Measurements from ENCODE around the gene ZCCHC12.
"Not testable (repeated sequence)": the region's sequence is repeated elsewhere in the genome, so short reads cannot be mapped to it uniquely, and the experiment has no call there.

ZCCHC12 gene

DNA sequence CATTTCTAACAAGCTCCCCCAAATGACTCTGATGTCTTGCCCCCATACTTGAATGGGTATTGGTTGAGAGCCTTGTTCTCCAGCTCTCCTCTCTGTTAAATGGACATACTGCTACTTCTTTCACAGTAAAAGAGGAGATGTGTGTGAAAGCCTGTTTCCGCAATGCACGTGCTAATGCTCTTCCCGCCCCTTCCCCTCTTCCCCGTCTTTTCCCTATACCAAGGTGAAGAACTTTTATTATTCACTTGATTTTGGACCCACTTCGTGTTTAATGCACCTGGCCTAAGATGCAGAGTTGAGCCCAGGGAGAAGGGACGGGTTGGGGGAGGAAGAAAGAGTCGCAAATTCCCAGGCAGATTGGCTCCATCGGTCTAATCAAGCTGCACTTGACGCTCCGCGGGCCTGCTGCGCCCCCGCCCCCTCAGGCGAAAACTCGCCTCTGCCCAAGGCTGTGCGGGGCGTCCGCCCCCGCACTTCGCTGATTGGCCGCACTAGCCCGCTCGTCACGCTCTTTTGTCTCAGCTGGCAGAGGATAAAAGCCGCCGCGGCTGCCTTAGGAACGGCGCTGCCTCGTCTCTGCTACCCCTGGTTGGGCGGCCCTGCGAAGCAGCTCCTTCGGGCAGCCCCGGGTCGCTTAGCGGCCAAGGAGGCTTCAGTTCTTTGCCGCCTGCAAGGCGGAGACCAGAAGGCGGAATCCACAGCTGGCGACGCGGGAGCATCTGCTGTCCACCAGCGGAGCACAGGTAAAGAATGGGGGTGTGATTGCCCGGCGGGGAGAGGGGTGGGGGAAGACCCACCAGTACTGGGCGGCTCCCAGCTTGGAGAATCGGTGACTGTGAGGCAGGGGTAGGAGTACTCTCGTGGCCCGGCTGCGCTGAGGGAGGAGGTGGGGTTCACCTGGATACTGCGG, at the start of gene ZCCHC12:
ZCCHC12 (plus strand) TSS at position 562 of the 910 bp plus-strand sequence. CDS start 1,421 bp downstream, outside the sequence.
- peak; percentile 16 to 43 for DNase-seq

- DNase-seq, result no peak
Observed at GRCh38 chrX:118779581-118779980, 44.0 kb upstream of the ZCCHC12 start.

DNA sequence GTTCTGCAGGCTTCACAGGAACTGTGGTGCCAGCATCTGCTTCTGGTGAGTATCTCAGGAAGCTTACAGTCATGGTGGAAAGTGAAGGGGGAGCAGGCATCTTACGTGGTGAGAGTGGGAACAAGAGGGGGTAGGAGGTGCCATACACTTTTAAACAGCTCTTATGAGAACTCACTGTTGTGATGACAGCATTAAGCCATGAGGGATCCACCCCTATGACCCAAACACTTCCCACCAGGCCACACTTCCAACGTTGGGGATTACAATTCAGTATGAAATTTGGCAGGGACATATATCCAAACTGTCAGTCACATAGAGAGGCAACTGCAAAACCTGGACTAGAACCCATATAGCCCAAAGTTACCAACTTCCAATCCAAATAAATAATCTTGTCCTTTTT, 43.1 kb upstream of the ZCCHC12 start:
- no peak for DNase-seq

GRCh38 chrX:118780911-118781310, 42.7 kb upstream of the ZCCHC12 start:
- DNase-seq, result no peak

- no peak for DNase-seq
Observed at GRCh38 chrX:118795528-118796280, 27.9 kb upstream of the ZCCHC12 start.

- DNase-seq, result no peak
Observed at GRCh38 chrX:118802857-118803256, 20.8 kb upstream of the ZCCHC12 start.

DNA sequence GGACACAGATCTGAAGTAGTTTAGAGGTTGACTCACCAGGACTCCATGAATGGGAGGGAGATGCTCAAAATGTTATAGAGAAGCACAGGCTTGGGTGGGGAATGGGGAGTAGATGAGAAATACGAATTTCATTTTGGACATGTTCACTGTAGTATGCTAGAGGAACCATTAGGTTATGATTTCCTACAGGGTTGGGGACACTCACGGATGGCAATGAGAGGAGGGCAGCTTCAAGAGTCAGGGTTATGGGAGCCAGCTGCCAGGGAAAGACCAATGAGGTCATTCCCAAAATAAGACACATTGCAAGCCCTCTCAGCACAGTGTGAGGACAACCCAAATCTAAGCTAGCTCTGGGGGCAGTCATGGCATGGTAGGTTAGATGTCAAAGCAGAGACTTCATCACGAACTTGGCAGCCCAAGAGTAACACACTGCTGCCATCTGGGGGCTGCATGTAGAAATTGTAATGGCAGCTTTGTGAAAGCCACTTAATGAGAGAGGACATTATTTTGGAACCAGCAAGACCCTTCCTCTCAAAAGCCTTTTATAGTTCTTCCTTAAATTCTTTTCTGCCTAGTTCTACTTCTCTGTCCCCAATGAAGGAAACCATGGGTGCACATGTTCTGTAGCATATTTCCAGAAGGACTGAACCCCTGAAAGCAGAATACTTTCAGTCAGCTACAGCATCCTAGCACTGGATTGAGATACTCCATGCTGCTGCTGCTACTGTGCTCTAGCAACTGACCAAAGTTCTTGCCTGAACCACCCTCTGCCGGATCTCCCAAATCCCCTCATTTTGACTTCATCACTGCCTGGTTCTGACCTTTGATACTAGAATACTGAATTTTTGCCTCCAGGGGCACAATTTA, 16.2 kb upstream of the ZCCHC12 start:
- no peak for DNase-seq

DNA sequence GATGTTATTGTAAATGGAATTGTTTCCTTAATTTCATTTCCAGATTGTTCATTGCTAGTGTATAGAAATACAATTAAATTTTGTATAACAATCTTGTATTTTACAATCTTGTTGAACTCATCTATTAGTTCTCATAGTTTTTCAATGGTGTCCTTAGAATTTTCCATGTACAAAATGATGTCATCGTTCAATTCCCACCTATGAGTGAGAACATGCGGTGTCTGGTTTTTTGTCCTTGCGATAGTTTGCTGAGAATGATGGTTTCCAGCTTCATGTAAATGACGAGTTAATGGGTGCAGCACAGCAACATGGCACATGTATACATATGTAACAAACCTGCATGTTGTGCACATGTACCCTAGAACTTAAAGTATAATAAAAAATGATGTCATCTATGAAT, 6.4 kb upstream of the ZCCHC12 start:
- DNase-seq, result not testable (repeated sequence)

GRCh38 chrX:118824173-118824730, 628 bp downstream of the ZCCHC12 start:
- no peak for DNase-seq

DNA sequence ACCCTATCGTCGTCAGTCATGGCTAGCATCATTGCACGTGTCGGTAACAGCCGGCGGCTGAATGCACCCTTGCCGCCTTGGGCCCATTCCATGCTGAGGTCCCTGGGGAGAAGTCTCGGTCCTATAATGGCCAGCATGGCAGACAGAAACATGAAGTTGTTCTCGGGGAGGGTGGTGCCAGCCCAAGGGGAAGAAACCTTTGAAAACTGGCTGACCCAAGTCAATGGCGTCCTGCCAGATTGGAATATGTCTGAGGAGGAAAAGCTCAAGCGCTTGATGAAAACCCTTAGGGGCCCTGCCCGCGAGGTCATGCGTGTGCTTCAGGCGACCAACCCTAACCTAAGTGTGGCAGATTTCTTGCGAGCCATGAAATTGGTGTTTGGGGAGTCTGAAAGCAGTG, 1.6 kb downstream of the ZCCHC12 start:
- no peak for DNase-seq

GRCh38 chrX:118839334-118839958, 15.8 kb downstream of the ZCCHC12 start:
- DNase-seq, result peak in 1 of 2 experiments; percentile 14

- DNase-seq, result peak in 1 of 2 experiments; percentile 26
Observed at GRCh38 chrX:118847676-118848075, 24.1 kb downstream of the ZCCHC12 start.

DNA sequence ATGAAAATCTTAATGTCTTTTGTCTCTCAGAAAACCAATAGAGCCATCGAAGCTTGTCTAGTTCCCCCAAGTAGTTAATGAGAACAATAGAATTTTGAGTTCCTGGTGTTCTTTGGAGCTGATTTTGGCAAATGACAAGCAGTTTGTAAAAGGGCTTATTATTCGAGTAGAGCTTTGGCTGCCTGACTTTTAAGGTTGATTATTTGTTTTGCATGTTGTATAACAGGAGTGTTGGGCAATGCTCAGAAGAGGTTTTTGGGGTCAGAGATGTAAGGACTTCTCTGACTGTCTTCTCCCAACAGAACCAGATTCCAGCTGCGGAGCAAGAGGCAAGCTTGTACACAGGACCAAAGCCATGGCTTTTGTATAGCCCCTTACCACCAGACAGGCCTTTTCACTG, 30.0 kb downstream of the ZCCHC12 start:
- DNase-seq, result no peak

DNA sequence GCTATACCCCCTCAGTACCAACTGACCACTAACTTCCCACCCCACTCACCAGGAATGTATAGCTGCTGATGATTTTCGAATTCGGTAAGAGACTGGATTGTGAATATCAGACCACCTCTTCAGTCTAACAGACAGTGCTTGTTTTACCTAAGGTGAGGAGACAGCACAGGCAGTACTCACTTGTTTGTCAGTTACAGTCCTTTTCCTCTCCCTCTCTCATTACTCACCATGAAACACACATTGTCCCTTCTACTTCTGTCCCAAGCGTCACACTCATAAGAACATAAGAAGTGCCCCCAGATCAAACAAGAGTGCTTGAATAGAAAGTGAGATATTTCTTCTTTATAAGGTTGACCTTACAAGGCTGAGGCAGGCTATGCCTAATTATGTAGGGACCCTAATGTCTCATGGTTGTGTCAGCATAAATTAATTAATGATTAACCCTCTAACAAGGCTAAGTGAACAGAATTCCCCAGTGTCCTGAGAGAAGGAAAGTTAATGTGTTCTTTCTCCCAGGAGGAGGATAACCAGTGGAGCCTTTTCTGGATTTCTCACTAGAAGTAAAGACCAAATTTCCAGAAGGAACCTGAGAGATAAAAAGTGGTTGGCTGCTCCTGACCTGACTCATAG, 32.2 kb downstream of the ZCCHC12 start:
- DNase-seq, result no peak

DNA sequence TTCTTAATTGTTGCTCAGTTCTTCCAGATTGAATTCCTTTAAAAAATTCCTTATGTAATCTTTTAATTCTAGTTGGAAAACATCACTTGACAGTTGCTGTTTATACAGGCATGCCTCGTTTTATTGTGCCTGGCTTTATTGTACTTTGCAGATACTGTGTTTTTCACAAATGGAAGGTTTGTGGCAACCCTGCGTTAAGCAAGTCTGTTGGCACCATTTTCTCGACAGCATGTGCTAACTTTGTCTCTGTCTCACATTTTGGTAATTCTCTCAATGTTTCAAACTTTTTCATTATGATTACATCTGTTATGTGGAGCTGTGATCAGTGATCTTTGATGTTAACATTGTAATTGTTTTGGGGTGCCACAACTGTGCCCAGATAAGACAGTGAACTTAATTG, 33.4 kb downstream of the ZCCHC12 start:
- no peak for DNase-seq

DNA sequence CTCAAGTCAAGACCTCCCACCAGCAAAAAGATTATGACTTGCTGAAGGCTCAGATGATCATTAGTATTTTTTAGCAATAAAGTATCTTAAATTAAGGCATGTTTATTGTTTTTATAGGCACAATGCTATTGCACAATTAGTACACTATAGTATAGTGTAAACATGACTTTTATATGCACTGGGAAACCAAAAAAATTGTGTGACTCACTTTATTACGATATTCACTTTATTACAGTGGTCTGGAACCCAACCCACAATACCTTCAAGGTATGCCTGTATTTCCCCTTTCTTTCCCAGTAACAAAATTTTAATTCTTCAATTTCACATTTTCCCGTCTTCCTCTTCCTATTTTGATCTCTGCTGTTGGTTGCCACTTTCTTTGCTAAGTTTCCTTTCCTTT, 37.7 kb downstream of the ZCCHC12 start:
- DNase-seq, result no peak

- no peak for DNase-seq
Observed at GRCh38 chrX:118862091-118862490, 38.5 kb downstream of the ZCCHC12 start.

- no peak for DNase-seq
Observed at GRCh38 chrX:118862979-118863378, 39.4 kb downstream of the ZCCHC12 start.

GRCh38 chrX:118864063-118864635, 40.5 kb downstream of the ZCCHC12 start:
- peak in 1 of 2 experiments; percentile 7 for DNase-seq

GRCh38 chrX:118865231-118865630, 41.6 kb downstream of the ZCCHC12 start:
- no peak for DNase-seq

DNA sequence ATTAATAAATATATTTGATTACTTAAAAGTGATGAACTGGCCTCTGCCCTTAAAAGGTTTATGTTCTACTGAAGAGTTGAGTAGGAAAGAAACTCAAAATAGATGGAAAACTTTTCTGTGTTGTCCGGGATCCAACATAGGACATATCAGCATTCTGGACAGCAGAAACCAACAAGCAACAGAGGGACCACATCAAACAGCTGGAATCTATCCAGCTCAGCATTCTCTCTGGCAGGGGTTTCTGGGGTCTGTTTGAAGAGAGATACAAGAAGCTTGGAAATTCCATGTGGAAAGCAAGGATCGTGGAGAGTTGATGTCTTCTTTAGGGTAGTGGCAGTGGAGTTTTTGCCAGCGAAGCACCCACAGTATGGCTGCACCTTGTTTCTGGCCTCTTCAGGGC, 43.6 kb downstream of the ZCCHC12 start:
- DNase-seq, result no peak

Data from cerebellar nuclear complex (tissue), 1 donor.